Inflammatory macrophage treated with lipopolysaccharide for 4 hours (primary cell): ENCODE data around the gene SCGB2A2.

ENCODE experiments used
- DNase-seq: peaks from one replicate; pipeline ENCODE4 v3.0.0-alpha.2; 2020

The SCGB2A2 gene

DNA sequence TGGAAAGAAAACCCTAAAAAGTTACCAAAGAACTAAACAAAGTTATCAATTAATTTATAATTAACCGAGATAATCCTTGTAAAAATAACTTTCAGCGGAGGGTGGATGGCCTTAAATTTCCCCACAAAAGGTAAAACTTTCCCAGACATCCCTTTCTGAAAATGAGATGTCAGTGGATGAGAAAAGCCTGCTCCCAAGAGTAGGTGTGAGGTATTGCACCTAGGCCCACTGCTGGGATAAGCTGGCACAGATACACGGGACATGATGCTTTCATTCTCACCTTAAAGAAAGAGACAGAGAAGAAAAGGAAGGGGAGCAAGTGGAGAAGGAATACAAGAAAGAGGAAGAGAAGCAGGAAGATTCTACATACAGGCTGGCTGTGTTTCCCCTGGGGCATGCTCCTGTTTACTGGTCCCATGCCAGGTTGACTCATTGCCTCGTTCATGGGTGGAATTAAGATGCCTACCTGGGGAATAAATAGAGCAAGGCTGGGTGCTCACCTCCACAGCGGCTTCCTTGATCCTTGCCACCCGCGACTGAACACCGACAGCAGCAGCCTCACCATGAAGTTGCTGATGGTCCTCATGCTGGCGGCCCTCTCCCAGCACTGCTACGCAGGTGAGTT is at the start of gene SCGB2A2:
Gene SCGB2A2 (plus strand): TSS at position 505 of the 625 bp plus-strand sequence. CDS start 59 bp downstream, at position 564.
- no peak for DNase-seq

DNA sequence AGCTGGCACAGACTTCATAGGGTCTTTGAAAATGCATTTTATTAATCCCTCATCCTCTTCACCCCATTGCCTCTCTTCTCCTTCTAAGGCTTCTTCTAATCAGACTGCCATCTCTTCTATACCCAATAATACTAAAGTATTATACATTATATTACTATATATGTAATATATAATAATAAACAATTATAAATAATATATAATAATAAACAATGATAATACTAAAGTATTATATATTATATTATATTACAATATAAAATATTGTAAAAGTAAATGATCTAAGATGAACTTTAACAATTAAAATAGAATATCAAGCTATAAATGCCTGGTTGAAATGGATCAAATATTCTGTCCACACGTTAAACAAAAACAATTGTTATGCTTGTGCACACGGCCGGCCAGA is 48.5 kb upstream of the SCGB2A2 start:
- DNase-seq = no peak

DNA sequence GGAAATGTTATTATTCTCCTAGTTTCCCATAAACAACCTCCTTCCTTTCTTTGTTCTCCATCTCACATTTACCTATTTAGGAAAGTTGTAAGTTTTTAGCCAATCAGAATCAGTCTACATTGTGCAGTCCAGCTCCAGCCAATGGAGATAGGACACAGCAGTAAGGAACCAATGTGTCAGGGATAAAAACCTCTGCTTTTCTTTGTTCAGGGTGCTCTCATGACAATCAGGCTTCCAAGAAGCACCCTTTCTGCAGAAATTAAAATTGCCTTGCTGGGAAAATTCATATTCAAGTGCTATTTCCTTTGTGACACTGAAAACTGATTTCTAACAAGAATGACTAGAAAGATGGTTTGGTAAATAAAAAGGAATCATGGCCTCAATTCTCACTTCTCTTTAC is 46.9 kb upstream of the SCGB2A2 start:
- no peak for DNase-seq

DNA sequence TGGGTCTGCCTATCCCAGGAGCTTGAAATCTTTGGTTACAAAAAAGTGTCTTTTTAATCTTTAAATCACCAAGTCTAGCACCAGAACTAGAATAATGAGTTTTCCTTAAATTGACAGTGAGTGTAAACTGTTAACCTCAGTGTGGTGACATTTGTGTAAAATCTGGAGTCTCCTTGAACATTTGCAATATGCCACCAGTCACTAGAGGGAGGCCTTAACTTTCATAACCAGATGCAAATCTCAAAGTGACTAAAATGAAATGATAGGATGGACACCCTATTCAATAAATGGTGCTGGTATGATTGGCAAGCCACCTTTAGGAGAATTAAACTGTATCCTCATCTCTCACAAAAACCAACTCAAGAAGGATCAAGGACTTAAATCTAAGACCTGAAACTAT is 36.2 kb upstream of the SCGB2A2 start:
- no peak for DNase-seq

DNA sequence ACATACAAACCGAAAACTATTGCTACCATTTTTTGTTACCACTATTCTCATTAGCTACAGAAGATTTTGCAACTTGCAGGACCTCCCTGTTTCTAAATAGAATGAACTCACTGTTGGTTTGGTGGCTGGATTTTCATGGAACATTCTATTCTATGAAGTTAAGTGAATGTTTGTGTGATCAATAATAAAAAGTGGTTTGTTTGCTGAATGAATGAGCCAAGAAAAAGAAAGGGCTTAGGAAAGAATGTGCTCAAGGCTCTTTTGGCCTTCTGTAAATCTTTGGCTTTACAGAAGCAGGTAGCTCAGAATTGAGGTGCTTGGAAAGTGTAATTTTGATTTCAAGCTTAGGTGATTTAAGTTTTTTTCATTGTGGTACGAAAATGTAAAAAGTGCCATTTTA is 33.8 kb upstream of the SCGB2A2 start:
- DNase-seq = no peak

DNA sequence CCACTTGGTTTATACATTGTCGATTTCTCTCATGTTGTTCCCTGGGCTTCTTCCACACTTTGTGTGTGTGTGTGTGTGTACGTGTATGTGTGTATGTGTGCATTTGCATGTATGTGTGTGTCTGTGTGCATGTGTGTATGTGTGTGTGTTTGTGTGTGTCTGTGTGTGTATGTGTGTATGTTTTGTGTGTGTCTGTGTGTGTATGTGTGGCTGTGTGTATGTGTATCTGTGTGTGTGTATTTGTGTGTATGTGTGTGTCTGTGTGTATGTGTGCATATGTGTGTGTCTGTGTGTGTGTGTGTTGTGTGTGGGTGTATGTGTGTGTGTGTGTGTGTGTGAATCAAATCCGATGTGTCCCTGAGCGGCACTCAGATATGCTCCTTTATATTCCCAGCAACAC is 32.5 kb upstream of the SCGB2A2 start:
- DNase-seq = no peak

DNA sequence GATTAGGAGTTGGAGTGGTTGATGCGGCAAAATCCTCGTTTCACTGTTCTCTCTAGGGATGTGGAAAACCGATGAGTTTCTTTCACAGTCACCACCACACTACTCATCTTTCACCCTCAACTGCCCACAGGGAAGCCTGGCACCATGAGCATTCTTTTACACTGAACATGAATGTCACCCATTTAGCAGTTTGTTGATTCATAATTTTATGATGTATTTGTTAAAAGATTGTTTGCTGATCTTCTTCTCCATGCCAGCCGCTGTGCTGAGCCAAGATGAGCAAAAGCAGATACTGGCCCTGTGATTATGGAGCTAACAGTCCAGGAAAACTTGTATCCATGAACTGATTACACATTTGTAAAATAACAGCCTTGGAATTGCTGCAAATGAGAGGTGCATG is 31.8 kb upstream of the SCGB2A2 start:
- DNase-seq = no peak

DNA sequence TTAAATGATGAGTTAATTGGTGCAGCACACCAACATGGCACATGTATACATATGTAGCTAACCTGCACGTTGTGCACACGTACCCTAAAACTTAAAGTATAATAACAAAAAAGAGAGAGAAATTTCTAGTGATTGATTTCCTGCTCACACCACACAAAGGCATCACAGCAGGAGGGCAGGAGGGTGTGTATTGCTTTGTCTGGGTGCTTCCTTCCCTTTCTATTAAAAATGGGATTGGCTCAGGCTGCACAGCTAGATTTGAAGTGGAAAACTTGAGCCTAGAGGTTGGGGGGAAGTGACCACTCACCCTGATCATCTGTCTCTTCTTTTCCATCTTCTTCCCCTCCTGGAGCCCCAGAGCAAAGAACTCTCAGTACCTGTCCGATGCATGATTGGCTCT is 28.9 kb upstream of the SCGB2A2 start:
- DNase-seq = no peak

DNA sequence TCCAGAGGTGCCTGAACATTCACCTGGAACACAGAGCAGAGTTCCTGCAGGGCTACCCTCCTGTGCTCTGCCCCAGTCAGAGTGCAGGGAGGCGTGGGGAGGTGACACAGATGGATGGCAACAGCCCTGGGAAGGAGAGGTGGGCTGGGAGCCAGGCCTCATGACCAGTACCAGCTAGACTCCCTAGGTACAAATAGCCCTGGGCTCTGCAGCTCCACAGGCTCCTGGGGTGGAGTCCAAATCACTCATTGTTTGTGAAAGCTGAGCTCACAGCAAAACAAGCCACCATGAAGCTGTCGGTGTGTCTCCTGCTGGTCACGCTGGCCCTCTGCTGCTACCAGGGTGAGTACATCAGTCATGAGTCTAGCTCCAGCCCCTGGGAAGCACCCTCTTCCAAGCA is 27.9 kb upstream of the SCGB2A2 start, which contains the start of gene SCGB1D2:
Gene SCGB1D2 (plus strand): TSS at position 219 of the 400 bp plus-strand sequence. CDS start 69 bp downstream, at position 288.
- DNase-seq = no peak

DNA sequence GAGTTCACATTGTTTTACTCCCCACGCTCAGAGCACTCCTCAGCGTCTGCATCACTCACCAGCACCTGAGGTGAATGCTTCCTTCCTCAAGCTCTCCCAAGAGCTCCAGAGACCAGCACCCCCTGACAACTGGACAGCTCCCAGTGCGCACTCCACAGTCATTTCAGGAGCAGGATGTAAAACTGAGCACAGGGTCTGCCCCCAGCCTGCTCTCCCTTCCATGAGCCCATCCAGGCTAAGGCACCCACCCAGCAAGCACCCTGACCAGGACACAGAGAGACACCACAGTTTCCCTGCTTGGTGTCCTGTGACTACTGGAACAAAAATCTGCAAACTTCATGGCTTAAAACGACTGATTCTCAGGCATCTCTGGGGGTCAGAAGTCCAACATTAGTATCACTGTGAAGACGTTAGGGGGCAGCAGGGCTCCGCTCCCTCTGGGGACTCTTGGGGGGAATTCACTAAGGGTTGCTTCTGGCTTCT is 24.6 kb upstream of the SCGB2A2 start:
- DNase-seq = peak; percentile 0

DNA sequence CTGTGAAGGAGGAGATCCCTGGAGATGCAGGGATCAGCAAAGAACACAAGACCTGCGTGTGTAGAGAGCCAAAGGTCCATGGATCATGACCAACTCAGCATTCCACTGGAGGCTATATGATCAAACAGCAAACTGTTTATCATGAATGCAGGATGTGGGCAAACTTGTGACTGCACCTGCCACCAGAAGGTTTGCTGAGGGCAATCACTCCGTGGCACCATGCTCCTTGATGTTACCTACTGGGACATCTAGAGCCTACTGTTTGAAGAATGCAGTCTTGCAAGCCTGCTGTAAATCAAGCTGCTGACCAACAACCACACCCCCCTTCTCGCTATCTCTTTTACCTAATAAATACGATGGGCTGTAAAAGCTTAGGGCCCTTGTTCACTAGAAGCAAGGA is 18.3 kb upstream of the SCGB2A2 start:
- DNase-seq = no peak

DNA sequence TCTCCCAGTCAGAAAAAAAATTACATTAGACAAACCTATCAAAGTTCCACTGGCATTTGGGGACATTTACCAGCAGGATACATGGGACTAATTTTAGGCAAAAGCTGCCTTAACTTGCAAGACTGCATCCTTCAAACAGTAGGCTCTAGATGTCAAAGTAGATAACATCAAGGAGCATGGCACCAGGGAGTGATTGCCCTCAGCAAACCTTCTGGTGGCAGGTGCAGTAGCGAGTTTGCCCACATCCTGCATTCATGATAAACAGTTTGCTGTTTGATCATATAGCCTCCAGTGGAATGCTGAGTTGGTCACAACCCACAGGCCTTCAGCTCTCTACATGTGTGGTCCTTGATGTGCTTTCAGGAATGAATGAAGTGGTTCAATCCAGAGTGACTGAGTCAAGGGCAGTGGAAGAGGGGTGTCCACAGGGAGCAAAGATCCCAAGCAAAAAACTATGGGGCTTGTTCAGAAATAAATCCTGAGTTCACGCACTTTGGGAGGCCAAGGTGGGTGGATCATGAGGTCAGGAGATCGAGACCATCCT is 15.9 kb upstream of the SCGB2A2 start:
- DNase-seq = no peak

DNA sequence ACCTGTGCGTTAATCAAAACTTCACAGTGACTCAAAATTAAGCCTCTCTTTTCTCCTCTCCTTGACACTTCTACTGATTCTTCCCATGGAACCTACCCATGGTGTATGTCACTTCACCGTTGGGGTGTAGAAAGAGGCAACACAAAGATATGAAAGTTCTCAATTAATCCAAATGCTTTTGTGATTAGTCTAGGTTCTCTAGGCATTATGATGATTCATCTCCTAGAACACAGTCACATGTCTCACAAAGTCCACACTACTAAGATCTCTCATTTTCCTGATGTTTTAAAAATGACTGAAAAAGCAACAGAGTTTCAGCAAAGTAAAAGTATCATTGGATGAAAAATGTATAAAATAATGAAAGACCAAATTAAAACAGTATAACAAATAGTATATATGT is 13.7 kb upstream of the SCGB2A2 start:
- no peak for DNase-seq

DNA sequence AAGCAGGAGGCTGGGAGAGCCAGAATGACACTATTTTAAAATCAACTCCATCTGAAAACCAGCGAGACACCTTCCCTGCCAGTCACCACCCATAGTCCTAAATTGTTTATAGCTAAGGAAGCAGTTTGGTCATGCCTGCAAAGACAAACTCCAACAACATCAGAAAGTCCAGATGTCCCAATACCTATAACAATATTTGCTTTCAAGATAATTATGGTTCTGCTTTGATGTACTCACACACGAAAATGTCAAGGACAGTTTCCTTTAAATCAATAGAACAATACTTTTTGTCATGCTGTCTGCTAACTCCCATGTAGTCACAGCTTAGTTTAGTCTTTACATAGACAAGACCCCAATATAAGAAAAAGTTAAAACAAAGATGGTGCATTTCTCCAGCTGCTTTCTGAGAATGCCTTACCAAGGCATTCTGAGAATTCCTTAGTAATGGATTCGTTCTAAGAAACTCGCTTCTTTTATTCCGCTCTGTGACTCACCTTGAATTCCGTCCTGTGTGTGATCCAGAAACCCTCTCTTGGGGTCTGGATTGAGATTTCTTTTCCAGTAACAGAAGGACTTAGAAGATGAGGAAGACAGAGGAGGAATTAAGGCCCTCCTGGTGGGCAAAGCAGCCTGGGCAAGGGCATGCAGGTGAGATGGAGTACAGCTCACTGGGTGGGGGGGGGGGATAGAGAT is 9.6 kb upstream of the SCGB2A2 start:
- no peak for DNase-seq

DNA sequence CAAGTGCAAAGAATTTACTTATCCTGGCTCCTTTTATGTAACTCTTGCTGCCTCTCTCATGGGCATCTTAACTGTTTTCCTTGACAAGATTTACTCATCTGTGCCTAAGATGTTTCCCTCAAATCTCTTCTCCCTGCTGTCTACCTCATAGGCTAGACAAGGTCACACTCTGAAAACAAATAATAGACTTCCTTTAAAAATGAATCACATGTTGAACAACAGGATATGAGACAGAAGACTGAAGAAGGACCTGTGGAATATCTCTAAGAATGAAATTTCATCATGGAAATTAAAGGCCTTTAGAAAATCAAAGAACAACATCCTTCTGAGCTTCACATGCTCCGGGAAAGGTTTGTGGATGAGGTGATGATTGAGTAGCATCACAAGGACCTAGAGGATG is 6.0 kb upstream of the SCGB2A2 start:
- DNase-seq = no peak

DNA sequence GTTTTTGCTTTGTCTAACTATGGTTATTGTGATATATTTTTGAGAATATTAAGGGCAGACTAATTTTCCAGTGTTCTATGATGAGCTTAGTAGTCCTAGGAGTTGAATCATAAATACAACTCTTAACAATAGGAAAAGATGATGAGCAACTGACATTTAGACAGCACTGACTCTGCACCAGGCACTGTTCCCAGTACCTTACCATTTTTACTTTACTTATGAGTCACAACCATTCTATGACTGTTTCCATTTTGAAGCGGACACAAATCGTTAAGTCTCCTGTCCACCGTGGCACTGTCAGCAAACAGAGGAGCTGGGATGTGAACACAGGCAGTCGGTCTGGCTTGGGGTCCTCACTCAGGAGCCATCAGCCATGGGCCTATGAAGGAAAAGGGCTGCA is 3.4 kb upstream of the SCGB2A2 start:
- DNase-seq = no peak

DNA sequence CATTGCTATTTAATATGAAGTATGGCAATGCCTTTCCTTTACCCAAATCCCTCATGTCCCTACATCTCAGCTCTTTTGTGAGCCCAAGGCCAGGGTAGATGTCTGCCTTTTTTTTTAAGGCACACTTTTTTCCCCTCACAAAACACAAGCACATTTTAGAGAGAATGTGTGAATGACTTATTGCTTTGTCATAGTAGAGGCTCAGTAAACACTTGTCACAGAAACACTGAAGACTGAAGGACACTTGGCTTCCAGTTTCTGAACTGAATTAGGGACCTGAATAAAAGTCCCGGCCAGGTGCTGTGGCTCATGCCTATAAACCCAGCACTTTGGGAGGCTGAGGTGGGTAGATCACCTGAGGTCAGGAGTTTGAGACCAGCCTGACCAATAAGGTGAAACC is 2.9 kb upstream of the SCGB2A2 start:
- DNase-seq = no peak

DNA sequence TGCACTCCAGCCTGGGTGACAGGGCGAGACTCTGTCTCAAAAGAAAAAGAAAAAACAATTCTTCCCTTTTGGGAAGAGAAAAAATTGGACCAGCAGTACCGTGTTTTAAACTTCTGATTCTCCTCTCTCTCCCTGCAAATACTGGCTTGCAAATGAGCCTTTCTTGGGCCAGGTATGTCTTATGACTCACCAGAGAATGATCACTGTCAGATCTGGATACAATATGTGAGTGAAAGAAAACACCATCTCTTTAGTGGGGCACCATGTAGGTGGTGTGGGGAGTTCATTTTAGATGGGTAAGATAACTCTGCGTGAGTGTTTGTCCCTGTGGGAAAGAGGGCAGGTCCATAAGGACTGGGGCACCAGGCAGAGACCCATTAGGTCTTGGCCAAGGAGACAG is 2.4 kb upstream of the SCGB2A2 start:
- DNase-seq = no peak

DNA sequence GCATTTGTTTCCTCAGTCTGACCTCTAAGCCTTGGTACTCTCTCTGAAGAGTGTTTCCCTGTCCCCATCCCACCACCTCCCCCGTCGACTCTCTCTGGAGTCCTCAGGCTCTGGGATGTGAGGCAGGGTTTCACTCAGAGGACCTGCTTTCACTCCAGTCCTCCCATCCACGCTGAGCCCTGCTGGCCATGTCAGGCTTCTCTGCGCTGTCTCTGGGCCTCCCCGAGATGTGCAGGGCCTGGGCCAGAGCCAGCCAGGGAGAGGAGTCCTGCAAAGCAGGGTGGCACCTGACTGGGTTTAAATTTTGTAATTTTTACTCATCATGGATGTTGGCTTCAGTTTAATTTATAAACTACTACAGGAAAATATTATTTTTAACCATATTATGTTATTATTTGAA is 3.3 kb downstream of the SCGB2A2 start:
- no peak for DNase-seq

DNA sequence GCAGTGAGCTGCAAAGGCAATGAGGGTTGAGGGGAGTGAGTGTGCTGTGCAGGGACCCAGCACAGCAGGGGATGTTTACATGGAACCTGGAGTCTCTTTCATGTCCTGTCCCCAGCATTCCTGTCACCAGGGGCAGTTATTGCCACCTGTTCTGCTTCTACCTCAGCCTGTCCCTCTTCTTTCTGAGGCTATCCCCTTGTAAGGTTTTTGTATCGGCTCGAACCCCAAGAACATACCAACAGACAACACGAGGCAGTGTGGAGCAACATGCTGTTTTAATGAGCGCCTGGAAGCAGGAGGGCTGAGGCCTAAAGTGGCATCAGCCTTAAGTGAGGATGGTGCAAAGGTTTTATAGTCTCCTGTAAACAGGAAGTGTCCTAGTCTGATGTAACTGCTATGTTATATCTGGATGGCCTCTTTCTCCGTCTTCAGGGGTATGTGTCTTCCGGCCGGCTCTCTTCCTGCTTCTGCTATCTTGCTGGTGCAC is 3.9 kb downstream of the SCGB2A2 start:
- DNase-seq = no peak

DNA sequence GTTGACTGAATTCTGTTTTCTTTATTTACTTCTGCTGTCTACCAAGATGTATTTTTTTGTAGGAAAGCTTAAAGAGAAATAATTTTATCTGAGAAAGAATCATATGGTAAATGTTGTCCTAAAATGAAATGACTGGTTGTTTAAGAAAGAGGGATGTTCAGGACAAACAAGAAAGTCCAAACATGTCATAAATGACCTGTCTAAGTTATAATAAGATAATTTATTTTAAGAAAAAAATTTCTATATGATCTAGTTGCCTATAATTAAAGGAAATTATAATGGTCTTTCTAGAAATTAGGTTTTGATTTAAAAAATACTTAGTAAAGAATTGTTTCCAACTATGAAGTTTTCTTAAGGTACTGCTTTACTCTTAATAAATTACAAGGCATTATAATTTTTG is 10.5 kb downstream of the SCGB2A2 start:
- DNase-seq = no peak

DNA sequence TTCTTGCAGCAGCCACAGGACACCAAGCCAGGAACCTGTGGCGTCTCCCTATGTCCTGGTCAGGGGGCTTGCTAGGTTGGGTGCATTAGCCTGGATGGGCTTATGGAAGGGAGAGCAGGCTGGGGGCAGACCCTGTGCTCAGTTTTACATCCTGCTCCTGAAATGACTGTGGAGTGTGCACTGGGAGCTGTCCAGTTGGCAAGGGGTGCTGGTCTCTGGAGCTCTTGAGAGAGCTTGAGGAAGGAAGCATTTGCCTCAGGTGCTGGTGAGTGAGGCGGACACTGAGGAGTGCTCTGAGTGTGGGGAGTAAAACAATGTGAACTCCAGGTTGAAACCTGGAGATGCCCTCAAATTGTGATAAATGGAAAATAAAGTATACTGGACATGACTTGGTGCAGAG is 25.5 kb downstream of the SCGB2A2 start:
- no peak for DNase-seq

DNA sequence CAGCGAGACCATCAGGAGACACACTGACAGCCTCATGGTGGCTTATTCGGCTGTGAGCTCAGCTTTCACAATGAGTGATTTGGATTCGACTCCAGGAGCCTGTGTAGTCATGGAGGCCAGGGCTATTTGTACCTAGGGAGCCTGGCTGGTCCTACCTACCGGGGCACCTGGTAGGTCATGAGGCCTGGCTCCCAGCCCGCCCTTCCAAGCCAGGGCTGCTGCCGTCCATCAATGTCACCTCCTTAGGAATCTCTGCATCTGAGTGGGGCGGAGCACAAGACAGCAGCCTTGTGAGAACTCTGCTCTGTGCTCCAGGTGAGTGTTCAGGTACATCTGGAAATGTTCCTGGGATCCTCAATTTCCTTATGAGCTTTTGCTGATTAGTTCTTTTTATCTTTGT is 29.0 kb downstream of the SCGB2A2 start, which contains the start of gene SCGB1D4:
Gene SCGB1D4 (minus strand): TSS at position 101 of the 400 bp plus-strand sequence. CDS start 65 bp downstream, at position 36.
- no peak for DNase-seq

DNA sequence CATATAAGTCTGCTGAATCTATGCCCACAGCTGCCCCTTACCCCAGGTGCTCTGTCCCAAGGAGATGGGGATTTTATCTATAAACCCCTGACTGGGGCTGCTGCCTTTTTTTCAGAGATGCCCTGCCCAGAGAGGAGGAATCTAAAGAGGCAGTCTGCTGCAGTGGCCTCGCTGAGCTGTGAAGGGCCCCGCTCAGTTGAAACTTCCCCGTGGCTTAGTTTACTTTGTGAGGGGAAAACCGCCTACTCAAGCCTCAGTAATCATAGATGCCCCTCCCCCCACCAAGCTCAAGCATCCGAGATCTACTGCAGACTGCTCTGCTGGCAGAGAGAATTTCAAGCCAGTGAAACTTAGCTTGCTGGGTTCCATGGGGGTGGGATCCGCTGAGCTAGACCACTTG is 36.3 kb downstream of the SCGB2A2 start:
- no peak for DNase-seq
